ENCODE data around the gene MCRIP1. TPM values are rescaled to one million over a fixed set of nuclear protein-coding genes. Genes with fewer than 3 reads are reported as not detected.

Gene MCRIP1
- total and polyA plus RNA-seq, 9 of the 15 experiments (the other 6 are each of a cell fraction or from before 2014, with no cell fraction given) = 0.39 to 35.8 (median 9.7) TPM

DNA sequence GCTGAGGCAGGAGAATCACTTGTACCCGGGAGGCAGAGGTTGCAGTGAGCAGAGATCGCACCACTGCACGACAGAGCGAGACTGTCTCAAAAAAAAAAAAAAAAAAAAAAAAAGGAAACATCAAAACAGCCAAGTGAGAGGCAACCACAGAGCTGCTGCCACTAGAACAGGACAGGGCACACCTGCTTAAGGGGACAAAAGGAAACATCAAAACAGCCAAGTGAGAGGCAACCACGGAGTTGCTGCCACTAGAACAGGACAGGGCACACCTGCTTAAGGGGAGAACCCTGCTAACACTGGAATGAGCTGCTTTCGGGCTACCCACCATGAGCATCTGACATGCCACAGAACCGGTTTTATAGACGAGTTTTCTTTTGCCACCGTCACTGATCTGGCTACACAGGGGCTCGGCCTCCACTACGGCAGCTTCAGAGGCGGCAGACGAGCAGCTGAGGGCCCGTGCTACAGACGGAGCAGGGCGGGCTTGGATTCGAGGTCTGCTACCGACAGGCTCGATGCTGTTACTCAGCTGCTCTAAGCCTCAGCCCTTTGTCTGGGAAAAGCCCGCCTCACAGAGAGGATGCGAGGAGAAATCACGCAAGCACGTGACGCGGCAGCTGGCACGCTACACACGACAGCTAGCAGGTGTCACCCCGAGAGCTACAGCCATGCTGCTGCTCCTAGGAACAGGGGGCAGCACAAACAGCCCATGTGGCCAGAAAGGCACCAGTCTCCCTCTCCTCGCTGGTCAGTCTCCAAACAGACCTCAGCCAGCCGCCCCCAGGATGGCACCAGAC is 25.3 kb upstream of the MCRIP1 start (continued):
- TF ChIP-seq, protein P1, sequence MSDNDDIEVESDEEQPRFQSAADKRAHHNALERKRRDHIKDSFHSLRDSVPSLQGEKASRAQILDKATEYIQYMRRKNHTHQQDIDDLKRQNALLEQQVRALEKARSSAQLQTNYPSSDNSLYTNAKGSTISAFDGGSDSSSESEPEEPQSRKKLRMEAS (CRISPR knock-in tag; IDR thresholded peaks at IDR 0.05) = peak; percentile 55
- TF ChIP-seq SP1 (CRISPR knock-in tag; IDR thresholded peaks at IDR 0.05) = 0 out of 2 replicates have a peak, but pooled peaks have one; percentile 39
- peak; percentile 58; the same call in 1 of the 2 replicates for TF ChIP-seq FOXP1 (CRISPR knock-in tag; IDR thresholded peaks at IDR 0.05)
- TF ChIP-seq POLR2AphosphoS2 (IDR thresholded peaks at IDR 0.05; ENCODE audit: low read length) = no peak
- TF ChIP-seq CBFB (CRISPR knock-in tag; IDR thresholded peaks at IDR 0.05) = 0 out of 2 replicates have a peak, but pooled peaks have one; percentile 40
- TF ChIP-seq, protein P2, sequence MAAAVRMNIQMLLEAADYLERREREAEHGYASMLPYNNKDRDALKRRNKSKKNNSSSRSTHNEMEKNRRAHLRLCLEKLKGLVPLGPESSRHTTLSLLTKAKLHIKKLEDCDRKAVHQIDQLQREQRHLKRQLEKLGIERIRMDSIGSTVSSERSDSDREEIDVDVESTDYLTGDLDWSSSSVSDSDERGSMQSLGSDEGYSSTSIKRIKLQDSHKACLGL (CRISPR knock-in tag; IDR thresholded peaks at IDR 0.05; ENCODE audit: borderline replicate concordance, poor library complexity, severe bottlenecking) = no peak
- TF ChIP-seq YBX1 (IDR thresholded peaks at IDR 0.05) = no peak
- TF ChIP-seq SMAD1 (IDR thresholded peaks at IDR 0.05; ENCODE audit: low read depth, low read length, partially characterized antibody) = no peak
- no peak for TF ChIP-seq KAT7 (CRISPR knock-in tag; IDR thresholded peaks at IDR 0.05; ENCODE audit: borderline replicate concordance)
- TF ChIP-seq MAFK (IDR thresholded peaks at IDR 0.05; ENCODE audit: low read length) = no peak
- no peak for TF ChIP-seq SIN3A (IDR thresholded peaks at IDR 0.05; ENCODE audit: borderline replicate concordance in 2 of 2, control insufficient read depth in 1 of 2, low read depth in 2 of 2, low read length in 2 of 2)
- TF ChIP-seq, protein P3, sequence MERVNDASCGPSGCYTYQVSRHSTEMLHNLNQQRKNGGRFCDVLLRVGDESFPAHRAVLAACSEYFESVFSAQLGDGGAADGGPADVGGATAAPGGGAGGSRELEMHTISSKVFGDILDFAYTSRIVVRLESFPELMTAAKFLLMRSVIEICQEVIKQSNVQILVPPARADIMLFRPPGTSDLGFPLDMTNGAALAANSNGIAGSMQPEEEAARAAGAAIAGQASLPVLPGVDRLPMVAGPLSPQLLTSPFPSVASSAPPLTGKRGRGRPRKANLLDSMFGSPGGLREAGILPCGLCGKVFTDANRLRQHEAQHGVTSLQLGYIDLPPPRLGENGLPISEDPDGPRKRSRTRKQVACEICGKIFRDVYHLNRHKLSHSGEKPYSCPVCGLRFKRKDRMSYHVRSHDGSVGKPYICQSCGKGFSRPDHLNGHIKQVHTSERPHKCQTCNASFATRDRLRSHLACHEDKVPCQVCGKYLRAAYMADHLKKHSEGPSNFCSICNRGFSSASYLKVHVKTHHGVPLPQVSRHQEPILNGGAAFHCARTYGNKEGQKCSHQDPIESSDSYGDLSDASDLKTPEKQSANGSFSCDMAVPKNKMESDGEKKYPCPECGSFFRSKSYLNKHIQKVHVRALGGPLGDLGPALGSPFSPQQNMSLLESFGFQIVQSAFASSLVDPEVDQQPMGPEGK (CRISPR knock-in tag; IDR thresholded peaks at IDR 0.05; ENCODE audit: borderline replicate concordance) = no peak
- TF ChIP-seq, protein P4, sequence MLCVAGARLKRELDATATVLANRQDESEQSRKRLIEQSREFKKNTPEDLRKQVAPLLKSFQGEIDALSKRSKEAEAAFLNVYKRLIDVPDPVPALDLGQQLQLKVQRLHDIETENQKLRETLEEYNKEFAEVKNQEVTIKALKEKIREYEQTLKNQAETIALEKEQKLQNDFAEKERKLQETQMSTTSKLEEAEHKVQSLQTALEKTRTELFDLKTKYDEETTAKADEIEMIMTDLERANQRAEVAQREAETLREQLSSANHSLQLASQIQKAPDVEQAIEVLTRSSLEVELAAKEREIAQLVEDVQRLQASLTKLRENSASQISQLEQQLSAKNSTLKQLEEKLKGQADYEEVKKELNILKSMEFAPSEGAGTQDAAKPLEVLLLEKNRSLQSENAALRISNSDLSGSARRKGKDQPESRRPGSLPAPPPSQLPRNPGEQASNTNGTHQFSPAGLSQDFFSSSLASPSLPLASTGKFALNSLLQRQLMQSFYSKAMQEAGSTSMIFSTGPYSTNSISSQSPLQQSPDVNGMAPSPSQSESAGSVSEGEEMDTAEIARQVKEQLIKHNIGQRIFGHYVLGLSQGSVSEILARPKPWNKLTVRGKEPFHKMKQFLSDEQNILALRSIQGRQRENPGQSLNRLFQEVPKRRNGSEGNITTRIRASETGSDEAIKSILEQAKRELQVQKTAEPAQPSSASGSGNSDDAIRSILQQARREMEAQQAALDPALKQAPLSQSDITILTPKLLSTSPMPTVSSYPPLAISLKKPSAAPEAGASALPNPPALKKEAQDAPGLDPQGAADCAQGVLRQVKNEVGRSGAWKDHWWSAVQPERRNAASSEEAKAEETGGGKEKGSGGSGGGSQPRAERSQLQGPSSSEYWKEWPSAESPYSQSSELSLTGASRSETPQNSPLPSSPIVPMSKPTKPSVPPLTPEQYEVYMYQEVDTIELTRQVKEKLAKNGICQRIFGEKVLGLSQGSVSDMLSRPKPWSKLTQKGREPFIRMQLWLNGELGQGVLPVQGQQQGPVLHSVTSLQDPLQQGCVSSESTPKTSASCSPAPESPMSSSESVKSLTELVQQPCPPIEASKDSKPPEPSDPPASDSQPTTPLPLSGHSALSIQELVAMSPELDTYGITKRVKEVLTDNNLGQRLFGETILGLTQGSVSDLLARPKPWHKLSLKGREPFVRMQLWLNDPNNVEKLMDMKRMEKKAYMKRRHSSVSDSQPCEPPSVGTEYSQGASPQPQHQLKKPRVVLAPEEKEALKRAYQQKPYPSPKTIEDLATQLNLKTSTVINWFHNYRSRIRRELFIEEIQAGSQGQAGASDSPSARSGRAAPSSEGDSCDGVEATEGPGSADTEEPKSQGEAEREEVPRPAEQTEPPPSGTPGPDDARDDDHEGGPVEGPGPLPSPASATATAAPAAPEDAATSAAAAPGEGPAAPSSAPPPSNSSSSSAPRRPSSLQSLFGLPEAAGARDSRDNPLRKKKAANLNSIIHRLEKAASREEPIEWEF (CRISPR knock-in tag; IDR thresholded peaks at IDR 0.05) = no peak
- no peak for TF ChIP-seq RFX7 (CRISPR knock-in tag; IDR thresholded peaks at IDR 0.05)
- TF ChIP-seq, protein P5, sequence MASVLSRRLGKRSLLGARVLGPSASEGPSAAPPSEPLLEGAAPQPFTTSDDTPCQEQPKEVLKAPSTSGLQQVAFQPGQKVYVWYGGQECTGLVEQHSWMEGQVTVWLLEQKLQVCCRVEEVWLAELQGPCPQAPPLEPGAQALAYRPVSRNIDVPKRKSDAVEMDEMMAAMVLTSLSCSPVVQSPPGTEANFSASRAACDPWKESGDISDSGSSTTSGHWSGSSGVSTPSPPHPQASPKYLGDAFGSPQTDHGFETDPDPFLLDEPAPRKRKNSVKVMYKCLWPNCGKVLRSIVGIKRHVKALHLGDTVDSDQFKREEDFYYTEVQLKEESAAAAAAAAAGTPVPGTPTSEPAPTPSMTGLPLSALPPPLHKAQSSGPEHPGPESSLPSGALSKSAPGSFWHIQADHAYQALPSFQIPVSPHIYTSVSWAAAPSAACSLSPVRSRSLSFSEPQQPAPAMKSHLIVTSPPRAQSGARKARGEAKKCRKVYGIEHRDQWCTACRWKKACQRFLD (CRISPR knock-in tag; IDR thresholded peaks at IDR 0.05) = no peak
- no peak for TF ChIP-seq SMARCA4 (IDR thresholded peaks at IDR 0.05)
- no peak for TF ChIP-seq LEF1 (IDR thresholded peaks at IDR 0.05)
- no peak for TF ChIP-seq RNF2 (IDR thresholded peaks at IDR 0.05)

Measured in K562 (cell line).